HCT116 (cell line): Measurements from ENCODE around the gene TBX3. TPM values are rescaled to one million over a fixed set of nuclear protein-coding genes. Genes with fewer than 3 reads are reported as not detected.

Source experiments
- ATAC-seq: fragments of 200-7000 bp; cut with Tn5 transposase; 2 replicates; pipeline ENCODE4 v1.9.1; 2020; ENCODE audit warnings: mild to moderate bottlenecking, moderate library complexity
- BruUV-seq: library from RNA; stranded (reverse); fragments of 400-500 nt; replicated peaks from 2 replicates; lab custom pipeline; 2021; lab: Mats Ljungman, UMichigan
- CTCF ChIA-PET: fragments of 300-600 bp; sonication (Branson Sonifier 250); formaldehyde crosslinking; loops from one replicate; lab custom pipeline; 2021; ENCODE audit warnings: antibody characterized with exemption; lab: Charles Lee
- POLR2A ChIA-PET: fragments of 300-600, 350-600 bp; sonication (Branson Sonifier 250); formaldehyde crosslinking; loops from one replicate; lab custom pipeline; 2021; ENCODE audit warnings: antibody characterized with exemption; lab: Charles Lee
- RAD21 ChIA-PET, 2 experiments: fragments of 300-600 bp; sonication (Branson Sonifier 250); formaldehyde crosslinking; loops; one replicate each; lab custom pipeline; 2023; ENCODE audit warnings: low total read pairs in 2 of 2; ENCODE audit not compliant: uncharacterized antibody in 2 of 2, unreplicated experiment in 2 of 2, low non-redundant PET in 1 of 2; lab: Charles Lee
- DNase-seq: peaks from one replicate; pipeline ENCODE4 v3.0.0-alpha.2; 2010; ENCODE audit warnings: low read depth, low spot score
- H2AFZ ChIP-seq: fragments of 200-600 bp; shearing (Covaris generic), sonication (generic); 2 replicates; pipeline ENCODE4 v1.6.1; 2017; ENCODE audit warnings: low read depth, mixed run types, mixed read lengths, antibody characterized with exemption, low read length; ENCODE audit not compliant: poor library complexity, severe bottlenecking
- H3K27ac ChIP-seq: 2 replicates; pipeline ENCODE4 v1.5.1; 2012; ENCODE audit warnings: low read depth, low read length
- H3K27me3 ChIP-seq: fragments of 200-600 bp; sonication (generic); 2 replicates; pipeline ENCODE4 v1.6.1; 2016; ENCODE audit warnings: mixed run types, low read length, mixed read lengths; ENCODE audit not compliant: insufficient read depth
- H3K36me3 ChIP-seq, 2 experiments: fragments of 200-500 bp in 1 of 2; fragments of 200-600 bp in 1 of 2; sonication (Bioruptor generic) in 1 of 2; sonication (generic) in 1 of 2; 2 replicates each; pipeline versions ENCODE4 v1.5.1 to v1.6.1; 2014 to 2016; ENCODE audit warnings: low read length in 2 of 2, inconsistent platforms in 1 of 2, mixed read lengths in 1 of 2, mixed run types in 1 of 2; ENCODE audit not compliant: insufficient read depth in 2 of 2, control insufficient read depth in 1 of 2
- H3K4me1 ChIP-seq, 2 experiments: fragments of 200-600 bp in 1 of 2; sonication (generic) in 1 of 2; 2 replicates each; pipeline versions ENCODE4 v1.5.1 to v1.6.1; 2012 to 2017; ENCODE audit warnings: low read length in 2 of 2, inconsistent platforms in 1 of 2, mild to moderate bottlenecking in 1 of 2, mixed read lengths in 1 of 2, mixed run types in 1 of 2, moderate library complexity in 1 of 2; ENCODE audit not compliant: insufficient read depth in 2 of 2, control insufficient read depth in 1 of 2
- H3K4me2 ChIP-seq: fragments of 200-600 bp; sonication (generic); 2 replicates; pipeline ENCODE4 v1.6.1; 2017; ENCODE audit warnings: mixed run types, low read length, mixed read lengths
- H3K4me3 ChIP-seq, 2 experiments: fragments of 200-600 bp in 1 of 2; sonication (generic) in 1 of 2; replicated peaks in 1 of 2; 2 replicates each; pipeline ENCODE4 v1.5.1; 2011 to 2016; ENCODE audit warnings: low read length in 2 of 2, control low read depth in 1 of 2, low read depth in 1 of 2, mild to moderate bottlenecking in 1 of 2, mixed read lengths in 1 of 2, mixed run types in 1 of 2
- H3K79me2 ChIP-seq: fragments of 200-600 bp; sonication (generic); 2 replicates; pipeline ENCODE4 v1.6.1; 2017; ENCODE audit warnings: mild to moderate bottlenecking, mixed run types, low read length, moderate library complexity, mixed read lengths; ENCODE audit not compliant: insufficient read depth
- H3K9ac ChIP-seq: fragments of 200-600 bp; sonication (generic); 2 replicates; pipeline ENCODE4 v1.6.1; 2016; ENCODE audit warnings: low read length, mixed read lengths
- H3K9me2 ChIP-seq: fragments of 200-600 bp; sonication (generic), shearing (Covaris generic); 2 replicates; pipeline ENCODE4 v1.6.1; 2017; ENCODE audit warnings: mixed run types, mild to moderate bottlenecking, moderate library complexity; ENCODE audit not compliant: insufficient read depth
- H3K9me3 ChIP-seq, 2 experiments: fragments of 200-500 bp in 1 of 2; fragments of 200-600 bp in 1 of 2; sonication (Bioruptor generic) in 1 of 2; sonication (generic) in 1 of 2; 2 replicates each; pipeline ENCODE4 v1.6.1; 2014 to 2017; ENCODE audit warnings: low read length in 2 of 2, mixed read lengths in 2 of 2, inconsistent platforms in 1 of 2, low read depth in 1 of 2, mild to moderate bottlenecking in 1 of 2, mixed run types in 1 of 2, moderate library complexity in 1 of 2; ENCODE audit not compliant: control insufficient read depth in 1 of 2, insufficient read depth in 1 of 2
- H4K20me1 ChIP-seq: fragments of 200-600 bp; sonication (generic), shearing (Covaris generic); 2 replicates; pipeline ENCODE4 v1.6.1; 2017; ENCODE audit warnings: mixed run types, mild to moderate bottlenecking, moderate library complexity; ENCODE audit not compliant: insufficient read depth
- FOSL1 ChIP-seq: IDR thresholded peaks from 2 replicates; pipeline ENCODE4 v1.6.1; 2012; ENCODE audit warnings: low read depth
- MAX ChIP-seq: IDR thresholded peaks from 2 replicates; pipeline ENCODE4 v1.6.1; 2012
- REST ChIP-seq: IDR thresholded peaks from 2 replicates; pipeline ENCODE4 v1.6.1; 2012; ENCODE audit warnings: low read depth
- TCF7L2 ChIP-seq: IDR thresholded peaks from 2 replicates; pipeline ENCODE4 v1.7.0; 2011; ENCODE audit warnings: borderline replicate concordance, inconsistent platforms; ENCODE audit not compliant: insufficient read depth, insufficient read length; ENCODE audit errors: extremely low read depth
- intact Hi-C: fragments of 100-400 bp; cut with micrococcal nuclease; formaldehyde crosslinking; loops from 2 replicates; pipeline ENCODE4 v1.10.0; 2022
- total RNA-seq: library from RNA; stranded (reverse); gene quantifications from one replicate; pipeline ENCODE4 v1.2.1, GENCODE V29; 2021; ENCODE audit not compliant: unreplicated experiment

The TBX3 gene
- total RNA-seq, 1 experiment from 2014 or later: 12.8 TPM

- no peak overlapping the region for H2AFZ ChIP-seq
- no TSS peak for BruUV-seq
- ChIA-PET CTCF (no interaction called here), RAD21 (no interaction called here), POLR2A (no interaction called here)
- no peak for DNase-seq
- H3K36me3 ChIP-seq: no peaks in the 10 kb centered on the region
- H3K27ac ChIP-seq: no peak overlapping the region
- no peaks in the 10 kb centered on the region for H3K9me3 ChIP-seq
- peaks cover 11% of the 10 kb centered on the region for H3K79me2 ChIP-seq
- peaks cover 6 to 18% of the 10 kb centered on the region in 2 experiments for H3K4me1 ChIP-seq
- no peak overlapping the region for H3K9ac ChIP-seq
- H3K27me3 ChIP-seq: peaks cover 24% of the 10 kb centered on the region
- ATAC-seq: no peak
- no peaks in the 10 kb centered on the region for H3K9me2 ChIP-seq
- intact Hi-C loops: loop anchor here (10.0 kb wide), 1 partner anchor 248 kb away; no protein-coding TSS in a partner anchor
- TF ChIP-seq REST: no peak
- no peak for TF ChIP-seq TCF7L2
- no peak for TF ChIP-seq MAX
- TF ChIP-seq, all 23 proteins: peak for 0
- no peak overlapping the region for H3K4me2 ChIP-seq
- no peaks in the 10 kb centered on the region for H4K20me1 ChIP-seq
- no peak overlapping the region for H3K4me3 ChIP-seq
Measured at GRCh38 chr12:114686773-114687500, 3.0 kb upstream of the TBX3 start.

GRCh38 chr12:114686426-114686772 is 2.4 kb upstream of the TBX3 start:
- POLR2A ChIA-PET: no interaction called here
- intact Hi-C loops: loop anchor here (10.0 kb wide), 1 partner anchor 248 kb away; no protein-coding TSS in a partner anchor
- H3K27me3 ChIP-seq: peaks cover 24% of the 10 kb centered on the region

More at GRCh38 chr12:114686426-114686772, 2.4 kb upstream of the TBX3 start:
- RAD21 ChIA-PET: no interaction called here
- Histone ChIP-seq H3K27ac (no peak overlapping the region), H3K9ac (no peak overlapping the region)
- no peak for TF ChIP-seq FOSL1
- TF ChIP-seq, all 23 proteins: peak for 0
- no peak for DNase-seq
- H3K4me3 ChIP-seq: no peak overlapping the region
- H3K9me3 ChIP-seq: no peaks in the 10 kb centered on the region
- peaks cover 6 to 23% of the 10 kb centered on the region in 2 experiments for H3K4me1 ChIP-seq
- no peak overlapping the region for H3K4me2 ChIP-seq
- BruUV-seq: no TSS peak
- no peaks in the 10 kb centered on the region for H3K9me2 ChIP-seq
- ATAC-seq: no peak
- no peaks in the 10 kb centered on the region for H4K20me1 ChIP-seq
- no peak overlapping the region for H2AFZ ChIP-seq
- CTCF ChIA-PET: no interaction called here
- H3K79me2 ChIP-seq: peaks cover 11% of the 10 kb centered on the region
- no peaks in the 10 kb centered on the region for H3K36me3 ChIP-seq
